Raji (cell line): ENCODE measurements around the gene EBP.

Source experiments
- POLR2A ChIP-seq: IDR thresholded peaks from 2 replicates; pipeline ENCODE4 v1.6.1; 2011; ENCODE audit warnings: low read depth, low read length, control low read depth; ENCODE audit not compliant: insufficient read depth

Gene EBP

DNA sequence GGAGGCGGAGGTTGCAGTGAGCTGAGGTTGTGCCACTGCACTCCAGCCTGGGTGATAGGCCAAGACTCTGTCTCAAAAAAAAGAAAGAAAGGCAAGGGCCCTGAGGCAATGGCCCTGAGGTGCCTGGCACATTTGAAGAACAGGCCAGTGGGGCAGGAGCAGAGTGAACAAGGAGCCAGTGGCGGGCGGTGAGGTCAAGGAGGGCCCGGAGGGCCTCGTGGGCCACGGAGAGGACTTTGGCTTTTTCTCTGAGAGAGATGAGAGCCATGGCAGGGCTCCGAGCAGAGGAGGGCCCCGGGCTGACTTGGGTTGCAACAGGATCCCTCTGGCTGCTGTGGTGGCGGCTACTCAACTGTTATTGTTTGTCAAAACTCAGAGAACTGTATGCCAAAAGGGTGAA is 32.3 kb upstream of the EBP start:
- no peak for TF ChIP-seq POLR2A

DNA sequence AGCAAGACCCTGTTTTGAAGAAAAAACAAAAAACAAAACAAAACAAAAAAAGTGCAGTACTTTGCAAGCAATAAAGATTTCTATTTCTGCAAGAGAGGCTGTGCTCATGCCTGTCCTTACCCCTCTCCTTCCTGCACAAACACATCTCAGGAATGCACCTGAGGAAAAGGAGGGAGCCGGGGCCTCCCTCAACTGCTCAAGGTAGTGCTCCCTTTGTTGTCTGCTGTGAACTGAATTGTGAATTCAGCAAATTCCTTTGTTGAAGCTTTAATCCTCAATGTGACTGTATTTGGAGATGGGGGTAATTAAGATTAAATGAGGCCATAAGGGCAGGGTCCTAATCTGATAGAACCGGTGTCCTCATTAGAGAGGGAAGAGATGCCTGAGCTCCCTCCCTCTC is 31.7 kb upstream of the EBP start:
- TF ChIP-seq POLR2A = no peak

DNA sequence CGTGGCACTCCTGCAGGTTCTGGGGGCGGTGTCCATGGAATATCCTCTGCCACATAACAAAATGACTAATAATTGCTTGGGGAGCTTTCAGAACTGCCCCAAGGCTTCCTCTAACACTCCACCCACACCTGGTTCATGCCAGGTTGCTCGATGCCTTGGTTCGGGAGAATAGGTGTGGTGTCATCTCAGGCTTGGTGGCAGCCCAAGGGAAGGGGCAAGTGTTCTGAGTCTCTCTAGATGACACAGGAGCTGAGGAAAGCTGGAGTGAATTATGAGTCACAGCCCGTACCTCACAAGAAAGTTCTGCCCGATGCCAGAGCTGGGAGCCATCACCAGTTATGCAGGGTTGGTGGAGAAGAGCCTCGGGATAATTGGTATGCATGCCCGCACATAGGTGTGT is 30.9 kb upstream of the EBP start:
- no peak for TF ChIP-seq POLR2A

DNA sequence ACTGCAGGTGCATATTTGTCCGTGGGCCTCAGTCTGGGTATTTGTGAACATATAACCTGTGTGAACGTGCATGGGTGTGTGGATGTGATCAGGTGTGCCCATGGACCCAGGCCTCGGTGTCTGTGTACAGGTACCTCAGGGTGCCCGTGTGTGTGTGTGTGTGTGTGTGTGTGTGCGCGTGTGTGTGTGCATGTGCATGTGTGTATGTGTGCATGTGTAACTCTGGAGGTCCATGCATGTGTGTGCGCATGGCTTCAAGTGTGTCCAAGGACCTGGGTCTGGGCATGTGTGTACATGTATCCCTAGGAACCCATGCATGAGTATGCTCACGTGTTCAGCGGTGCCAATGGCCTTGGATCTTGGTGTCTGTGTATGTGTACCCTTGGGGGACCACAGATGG is 29.8 kb upstream of the EBP start:
- no peak for TF ChIP-seq POLR2A

- TF ChIP-seq POLR2A = no peak
Observed at GRCh38 chrX:48492293-48492910, 29.2 kb upstream of the EBP start.

GRCh38 chrX:48493890-48494364 is 27.7 kb upstream of the EBP start:
- TF ChIP-seq POLR2A = no peak

DNA sequence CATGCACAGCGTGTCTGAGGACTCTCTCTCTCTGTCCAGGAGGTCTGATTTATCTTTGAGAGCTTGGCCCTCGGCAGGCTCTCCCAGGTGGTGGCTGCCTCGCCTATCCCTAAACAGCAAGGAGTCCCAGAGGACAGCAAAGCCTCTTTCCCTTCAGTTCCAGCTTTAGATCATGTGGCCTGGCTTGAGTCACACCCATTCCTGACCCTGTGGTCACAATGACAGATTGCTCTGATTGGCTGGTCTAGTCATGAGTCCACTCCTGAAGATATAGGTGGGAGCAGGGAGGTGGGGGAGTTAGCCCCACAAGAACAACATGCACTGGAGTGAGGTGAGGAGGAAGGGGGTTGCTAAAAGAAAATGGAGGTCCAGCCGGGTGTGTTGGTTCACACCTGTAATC is 24.9 kb upstream of the EBP start:
- no peak for TF ChIP-seq POLR2A

GRCh38 chrX:48497871-48498270 is 23.7 kb upstream of the EBP start:
- no peak for TF ChIP-seq POLR2A

DNA sequence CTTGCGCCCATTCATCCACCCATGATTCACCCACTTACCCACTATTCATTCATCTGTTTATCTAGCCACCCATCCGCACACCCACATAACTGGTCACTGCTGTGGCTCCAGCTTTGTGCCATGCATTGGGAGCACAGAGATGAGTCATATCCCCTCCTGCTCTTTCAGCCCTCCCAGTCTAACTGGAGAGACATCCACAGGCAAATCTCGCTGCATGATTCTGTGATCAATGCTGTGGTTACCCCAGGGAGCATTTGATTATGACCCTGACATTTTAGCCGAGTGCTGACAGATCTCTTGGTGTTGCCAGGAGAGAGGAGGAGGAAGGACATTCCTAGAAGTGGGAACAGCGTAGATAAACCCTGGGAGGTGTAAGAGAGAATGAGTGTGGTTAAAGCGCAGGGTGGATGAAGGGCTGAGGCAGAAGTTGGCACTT is 23.2 kb upstream of the EBP start:
- TF ChIP-seq POLR2A = no peak

GRCh38 chrX:48504261-48504660 is 17.3 kb upstream of the EBP start:
- no peak for TF ChIP-seq POLR2A

- TF ChIP-seq POLR2A = no peak
Observed at GRCh38 chrX:48505481-48505880, 16.1 kb upstream of the EBP start.

- no peak for TF ChIP-seq POLR2A
Observed at GRCh38 chrX:48507246-48507645, 14.4 kb upstream of the EBP start.

DNA sequence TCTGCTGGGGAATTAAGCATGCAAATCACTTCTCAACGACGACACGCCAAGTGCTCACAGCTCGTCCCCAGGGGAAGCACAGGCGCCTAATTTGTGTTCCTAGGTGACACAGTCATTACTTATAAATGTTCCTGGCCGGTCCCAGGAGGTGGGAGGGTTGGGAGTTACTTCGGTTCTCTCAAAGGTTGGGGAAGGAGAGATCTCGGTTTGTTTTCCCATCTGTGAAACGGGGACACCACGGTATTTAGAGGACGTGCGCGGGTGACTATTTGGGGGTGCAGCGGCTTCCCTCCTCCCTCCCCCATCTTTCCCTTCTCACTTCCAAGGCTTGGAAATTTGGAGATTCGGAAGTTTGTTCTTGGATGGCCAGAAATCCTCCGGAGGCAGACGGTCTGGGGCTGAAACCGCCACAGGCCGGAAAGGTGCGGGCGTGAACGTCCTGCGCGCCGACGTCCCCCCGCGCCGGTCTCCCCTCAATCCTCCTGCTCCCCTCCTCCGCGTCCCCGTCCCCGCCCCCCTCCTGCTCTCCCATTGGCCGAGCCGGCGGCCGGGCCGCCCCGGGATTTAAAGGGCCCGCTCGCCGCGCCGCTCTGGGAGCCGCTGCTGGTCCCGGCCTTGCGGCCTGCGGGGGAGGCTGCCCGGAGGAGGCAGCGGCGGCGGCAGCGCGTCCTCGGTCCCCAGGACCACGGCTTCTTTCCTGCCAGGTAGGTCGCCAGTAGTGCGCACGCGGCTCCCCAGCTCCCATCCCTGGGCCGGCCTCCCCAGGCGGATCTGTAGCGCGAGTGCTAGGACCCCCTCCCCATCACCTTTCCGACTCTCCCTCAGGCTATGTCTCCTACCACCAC is 13.0 kb upstream of the EBP start, which contains the start of gene PORCN:
TSS of gene PORCN (plus strand) at position 593 of the 845 bp plus-strand sequence. CDS start 829 bp downstream, outside the sequence.
- TF ChIP-seq POLR2A = peak; percentile 53; the same call in 1 of the 2 replicates

- TF ChIP-seq POLR2A = no peak
Observed at GRCh38 chrX:48509245-48509590, 12.4 kb upstream of the EBP start.

GRCh38 chrX:48509619-48510018 is 12.0 kb upstream of the EBP start:
- TF ChIP-seq POLR2A = no peak

- no peak for TF ChIP-seq POLR2A
Observed at GRCh38 chrX:48511560-48511959, 10.0 kb upstream of the EBP start.
